H1 (cell line): ENCODE data around the gene AMER2. TPM values are rescaled to one million over a fixed set of nuclear protein-coding genes. Genes with fewer than 3 reads are reported as not detected.

ENCODE experiments used
- CHD1 ChIP-seq: IDR thresholded peaks from 2 replicates; pipeline ENCODE4 v1.6.1; 2012; ENCODE audit warnings: low read depth, low read length, improper control_type of control experiment
- GABPA ChIP-seq: IDR thresholded peaks from 2 replicates; pipeline ENCODE4 v1.6.1; 2011; ENCODE audit warnings: mild to moderate bottlenecking, low read length, moderate library complexity, borderline replicate concordance; ENCODE audit not compliant: insufficient read depth
- POLR2AphosphoS5 ChIP-seq: IDR thresholded peaks from 2 replicates; pipeline ENCODE4 v1.6.1; 2011; ENCODE audit warnings: low read depth, low read length
- RBBP5 ChIP-seq: IDR thresholded peaks from 2 replicates; pipeline ENCODE4 v1.7.1; 2012; ENCODE audit warnings: low read depth, mild to moderate bottlenecking, inconsistent platforms, low read length, moderate library complexity, borderline replicate concordance
- RNF2 ChIP-seq: fragments of 200-900, 300-1000 bp; sonication (generic); IDR thresholded peaks from 2 replicates; pipeline ENCODE4 v1.7.1; 2016; ENCODE audit warnings: borderline replicate concordance, low read depth, mild to moderate bottlenecking, antibody characterized with exemption, low read length; ENCODE audit not compliant: poor library complexity, severe bottlenecking; ENCODE audit errors: missing control alignments
- SIRT6 ChIP-seq: IDR thresholded peaks from one replicate; pipeline ENCODE4 v1.7.1; 2012; ENCODE audit warnings: low read length, inconsistent platforms
- TAF7 ChIP-seq: optimal IDR thresholded peaks from 2 replicates; pipeline ENCODE3; 2011; ENCODE audit warnings: low read depth, mild to moderate bottlenecking, inconsistent platforms, low read length, moderate library complexity, borderline replicate concordance
- TBP ChIP-seq: IDR thresholded peaks from 2 replicates; pipeline ENCODE4 v1.6.1; 2011; ENCODE audit warnings: low read depth, low read length, improper control_type of control experiment
- polyA plus RNA-seq, 7 experiments: library from polyadenylated mRNA; depleted of rRNA in 3 of 7; stranded (reverse) in 5 of 7; unstranded in 2 of 7; fragments of >200 nt in 5 of 7; fragments of 200-250 nt in 2 of 7; gene quantifications; 1 replicate in 5 of 7; 2 replicates in 1 of 7; 4 replicates in 1 of 7; pipeline versions ENCODE4 v1.2.1 to v1.2.3, GENCODE V29; 2011 to 2013; ENCODE audit warnings: missing spikeins in 2 of 7, mixed read lengths in 2 of 7
- total RNA-seq: library from RNA; stranded (reverse); fragmentation: NEBNext Ultra II Directional; extraction: Animal tissue kit (Norgen Biotek cat#: 25700); gene quantifications from 2 replicates; pipeline ENCODE4 v1.2.1, GENCODE V29; 2021
- TF ChIP-seq, protein P1 (sequence below): fragments of 300-600 bp; sonication (generic); IDR thresholded peaks from 2 replicates; pipeline ENCODE4 v1.7.1; 2012; ENCODE audit warnings: low read length, moderate library complexity, mild to moderate bottlenecking, inconsistent platforms; ENCODE audit not compliant: insufficient replicate concordance
- TF ChIP-seq, protein P2 (sequence below): IDR thresholded peaks from 2 replicates; pipeline ENCODE4 v1.6.1; 2012; ENCODE audit warnings: low read length, inconsistent platforms

Gene AMER2
- total and polyA plus RNA-seq, 2 of the 8 experiments (the other 6 are each of a cell fraction or from before 2014, with no cell fraction given), result 0.14 to 0.50 TPM

DNA sequence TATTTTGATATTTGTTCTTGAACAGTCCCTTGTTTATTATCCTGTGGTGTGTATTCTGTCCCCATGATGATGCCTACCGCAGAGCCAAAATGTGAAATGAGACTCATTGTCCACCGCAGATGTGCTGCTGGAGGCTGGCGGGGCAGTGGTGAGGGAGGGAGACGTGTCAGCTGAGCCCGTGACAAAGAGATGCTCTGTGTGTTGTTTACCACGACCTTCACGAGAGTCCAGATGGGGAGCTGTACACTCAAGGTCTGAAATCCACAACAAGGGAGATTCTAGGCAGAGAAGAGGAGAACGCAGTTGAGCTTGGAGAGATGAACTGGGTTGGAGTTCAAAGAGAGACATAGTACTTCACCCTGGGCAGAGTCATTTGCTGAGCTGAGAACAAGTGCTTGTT, 20.8 kb upstream of the AMER2 start (continued):
- TF ChIP-seq, protein P1, sequence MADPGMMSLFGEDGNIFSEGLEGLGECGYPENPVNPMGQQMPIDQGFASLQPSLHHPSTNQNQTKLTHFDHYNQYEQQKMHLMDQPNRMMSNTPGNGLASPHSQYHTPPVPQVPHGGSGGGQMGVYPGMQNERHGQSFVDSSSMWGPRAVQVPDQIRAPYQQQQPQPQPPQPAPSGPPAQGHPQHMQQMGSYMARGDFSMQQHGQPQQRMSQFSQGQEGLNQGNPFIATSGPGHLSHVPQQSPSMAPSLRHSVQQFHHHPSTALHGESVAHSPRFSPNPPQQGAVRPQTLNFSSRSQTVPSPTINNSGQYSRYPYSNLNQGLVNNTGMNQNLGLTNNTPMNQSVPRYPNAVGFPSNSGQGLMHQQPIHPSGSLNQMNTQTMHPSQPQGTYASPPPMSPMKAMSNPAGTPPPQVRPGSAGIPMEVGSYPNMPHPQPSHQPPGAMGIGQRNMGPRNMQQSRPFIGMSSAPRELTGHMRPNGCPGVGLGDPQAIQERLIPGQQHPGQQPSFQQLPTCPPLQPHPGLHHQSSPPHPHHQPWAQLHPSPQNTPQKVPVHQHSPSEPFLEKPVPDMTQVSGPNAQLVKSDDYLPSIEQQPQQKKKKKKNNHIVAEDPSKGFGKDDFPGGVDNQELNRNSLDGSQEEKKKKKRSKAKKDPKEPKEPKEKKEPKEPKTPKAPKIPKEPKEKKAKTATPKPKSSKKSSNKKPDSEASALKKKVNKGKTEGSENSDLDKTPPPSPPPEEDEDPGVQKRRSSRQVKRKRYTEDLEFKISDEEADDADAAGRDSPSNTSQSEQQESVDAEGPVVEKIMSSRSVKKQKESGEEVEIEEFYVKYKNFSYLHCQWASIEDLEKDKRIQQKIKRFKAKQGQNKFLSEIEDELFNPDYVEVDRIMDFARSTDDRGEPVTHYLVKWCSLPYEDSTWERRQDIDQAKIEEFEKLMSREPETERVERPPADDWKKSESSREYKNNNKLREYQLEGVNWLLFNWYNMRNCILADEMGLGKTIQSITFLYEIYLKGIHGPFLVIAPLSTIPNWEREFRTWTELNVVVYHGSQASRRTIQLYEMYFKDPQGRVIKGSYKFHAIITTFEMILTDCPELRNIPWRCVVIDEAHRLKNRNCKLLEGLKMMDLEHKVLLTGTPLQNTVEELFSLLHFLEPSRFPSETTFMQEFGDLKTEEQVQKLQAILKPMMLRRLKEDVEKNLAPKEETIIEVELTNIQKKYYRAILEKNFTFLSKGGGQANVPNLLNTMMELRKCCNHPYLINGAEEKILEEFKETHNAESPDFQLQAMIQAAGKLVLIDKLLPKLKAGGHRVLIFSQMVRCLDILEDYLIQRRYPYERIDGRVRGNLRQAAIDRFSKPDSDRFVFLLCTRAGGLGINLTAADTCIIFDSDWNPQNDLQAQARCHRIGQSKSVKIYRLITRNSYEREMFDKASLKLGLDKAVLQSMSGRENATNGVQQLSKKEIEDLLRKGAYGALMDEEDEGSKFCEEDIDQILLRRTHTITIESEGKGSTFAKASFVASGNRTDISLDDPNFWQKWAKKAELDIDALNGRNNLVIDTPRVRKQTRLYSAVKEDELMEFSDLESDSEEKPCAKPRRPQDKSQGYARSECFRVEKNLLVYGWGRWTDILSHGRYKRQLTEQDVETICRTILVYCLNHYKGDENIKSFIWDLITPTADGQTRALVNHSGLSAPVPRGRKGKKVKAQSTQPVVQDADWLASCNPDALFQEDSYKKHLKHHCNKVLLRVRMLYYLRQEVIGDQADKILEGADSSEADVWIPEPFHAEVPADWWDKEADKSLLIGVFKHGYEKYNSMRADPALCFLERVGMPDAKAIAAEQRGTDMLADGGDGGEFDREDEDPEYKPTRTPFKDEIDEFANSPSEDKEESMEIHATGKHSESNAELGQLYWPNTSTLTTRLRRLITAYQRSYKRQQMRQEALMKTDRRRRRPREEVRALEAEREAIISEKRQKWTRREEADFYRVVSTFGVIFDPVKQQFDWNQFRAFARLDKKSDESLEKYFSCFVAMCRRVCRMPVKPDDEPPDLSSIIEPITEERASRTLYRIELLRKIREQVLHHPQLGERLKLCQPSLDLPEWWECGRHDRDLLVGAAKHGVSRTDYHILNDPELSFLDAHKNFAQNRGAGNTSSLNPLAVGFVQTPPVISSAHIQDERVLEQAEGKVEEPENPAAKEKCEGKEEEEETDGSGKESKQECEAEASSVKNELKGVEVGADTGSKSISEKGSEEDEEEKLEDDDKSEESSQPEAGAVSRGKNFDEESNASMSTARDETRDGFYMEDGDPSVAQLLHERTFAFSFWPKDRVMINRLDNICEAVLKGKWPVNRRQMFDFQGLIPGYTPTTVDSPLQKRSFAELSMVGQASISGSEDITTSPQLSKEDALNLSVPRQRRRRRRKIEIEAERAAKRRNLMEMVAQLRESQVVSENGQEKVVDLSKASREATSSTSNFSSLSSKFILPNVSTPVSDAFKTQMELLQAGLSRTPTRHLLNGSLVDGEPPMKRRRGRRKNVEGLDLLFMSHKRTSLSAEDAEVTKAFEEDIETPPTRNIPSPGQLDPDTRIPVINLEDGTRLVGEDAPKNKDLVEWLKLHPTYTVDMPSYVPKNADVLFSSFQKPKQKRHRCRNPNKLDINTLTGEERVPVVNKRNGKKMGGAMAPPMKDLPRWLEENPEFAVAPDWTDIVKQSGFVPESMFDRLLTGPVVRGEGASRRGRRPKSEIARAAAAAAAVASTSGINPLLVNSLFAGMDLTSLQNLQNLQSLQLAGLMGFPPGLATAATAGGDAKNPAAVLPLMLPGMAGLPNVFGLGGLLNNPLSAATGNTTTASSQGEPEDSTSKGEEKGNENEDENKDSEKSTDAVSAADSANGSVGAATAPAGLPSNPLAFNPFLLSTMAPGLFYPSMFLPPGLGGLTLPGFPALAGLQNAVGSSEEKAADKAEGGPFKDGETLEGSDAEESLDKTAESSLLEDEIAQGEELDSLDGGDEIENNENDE, result no peak
- TF ChIP-seq, protein P2, sequence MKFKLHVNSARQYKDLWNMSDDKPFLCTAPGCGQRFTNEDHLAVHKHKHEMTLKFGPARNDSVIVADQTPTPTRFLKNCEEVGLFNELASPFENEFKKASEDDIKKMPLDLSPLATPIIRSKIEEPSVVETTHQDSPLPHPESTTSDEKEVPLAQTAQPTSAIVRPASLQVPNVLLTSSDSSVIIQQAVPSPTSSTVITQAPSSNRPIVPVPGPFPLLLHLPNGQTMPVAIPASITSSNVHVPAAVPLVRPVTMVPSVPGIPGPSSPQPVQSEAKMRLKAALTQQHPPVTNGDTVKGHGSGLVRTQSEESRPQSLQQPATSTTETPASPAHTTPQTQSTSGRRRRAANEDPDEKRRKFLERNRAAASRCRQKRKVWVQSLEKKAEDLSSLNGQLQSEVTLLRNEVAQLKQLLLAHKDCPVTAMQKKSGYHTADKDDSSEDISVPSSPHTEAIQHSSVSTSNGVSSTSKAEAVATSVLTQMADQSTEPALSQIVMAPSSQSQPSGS, result no peak
- TF ChIP-seq TAF7 (no peak), CHD1 (no peak), RNF2 (no peak), RBBP5 (no peak), SIRT6 (no peak), GABPA (no peak), TBP (no peak), POLR2AphosphoS5 (no peak)
